Mucosa of stomach (tissue), 1 donor: ENCODE measurements around the gene SMYD3.

Experiments
- H3K27me3 ChIP-seq: one replicate; pipeline ENCODE4 v1.7.0; 2013; ENCODE audit warnings: mild to moderate bottlenecking, low read length; ENCODE audit not compliant: control insufficient read depth, insufficient read depth
- H3K36me3 ChIP-seq: one replicate; pipeline ENCODE4 v1.7.0; 2013; ENCODE audit warnings: low read length; ENCODE audit not compliant: control insufficient read depth, insufficient read depth
- H3K4me1 ChIP-seq: one replicate; pipeline ENCODE4 v1.7.0; 2013; ENCODE audit warnings: mild to moderate bottlenecking, low read length; ENCODE audit not compliant: control insufficient read depth, insufficient read depth
- H3K4me3 ChIP-seq: one replicate; pipeline ENCODE4 v1.7.0; 2013; ENCODE audit warnings: low read length
- H3K9ac ChIP-seq: one replicate; pipeline ENCODE4 v1.7.0; 2013; ENCODE audit warnings: mild to moderate bottlenecking, low read length, moderate library complexity
- H3K9me3 ChIP-seq: one replicate; pipeline ENCODE4 v1.7.0; 2013; ENCODE audit warnings: mild to moderate bottlenecking, low read length, moderate library complexity; ENCODE audit not compliant: control insufficient read depth
- donor health status: Pancreatic carcinoma.

SMYD3 gene

GRCh38 chr1:245804696-245805095 is 702.4 kb downstream of the SMYD3 start:
- no peaks in the 10 kb centered on the region for H3K4me1 ChIP-seq
- no peaks in the 10 kb centered on the region for H3K9me3 ChIP-seq
- no peak overlapping the region for H3K9ac ChIP-seq
- no peaks in the 10 kb centered on the region for H3K27me3 ChIP-seq
- no peak overlapping the region for H3K4me3 ChIP-seq
- H3K36me3 ChIP-seq: no peaks in the 10 kb centered on the region

- Histone ChIP-seq H3K9ac (no peak overlapping the region), H3K9me3 (no peaks in the 10 kb centered on the region), H3K4me1 (no peaks in the 10 kb centered on the region), H3K27me3 (no peaks in the 10 kb centered on the region), H3K36me3 (no peaks in the 10 kb centered on the region), H3K4me3 (no peak overlapping the region)
These were observed 703.4 kb downstream of the SMYD3 start for GRCh38 chr1:245803666-245804037.

DNA sequence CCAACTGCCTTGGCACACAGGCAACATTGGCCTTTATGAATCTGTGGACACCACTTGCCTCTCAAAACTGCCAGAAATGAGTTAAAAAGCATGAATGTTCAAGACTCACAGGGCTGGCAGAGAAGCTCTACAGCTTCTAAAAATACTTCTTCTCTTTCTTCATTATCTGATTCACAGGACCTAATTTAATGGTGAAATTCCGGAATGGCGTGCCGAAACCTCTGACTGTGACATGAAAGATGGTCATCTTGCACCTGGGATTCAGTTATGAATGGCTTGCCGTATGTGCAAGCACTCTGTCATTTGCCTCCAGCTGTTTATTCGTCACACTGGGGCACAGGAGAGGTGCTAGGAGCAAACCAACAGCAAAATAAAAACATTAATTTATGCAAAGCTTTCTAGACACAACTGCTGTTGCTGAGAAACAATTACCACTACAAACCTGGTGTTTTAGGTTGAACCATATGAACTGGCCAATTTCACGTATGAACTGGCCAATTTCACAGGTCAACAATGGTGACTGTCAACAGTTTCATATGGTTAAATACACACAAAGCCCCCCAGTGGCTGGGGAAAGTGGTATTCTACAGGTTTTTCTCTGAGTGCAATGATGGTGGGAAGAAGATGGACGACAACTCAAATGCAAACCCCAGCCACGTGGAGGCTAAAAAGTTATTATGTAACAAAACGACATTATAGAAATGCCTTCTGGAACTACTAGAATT is 704.0 kb downstream of the SMYD3 start:
- Histone ChIP-seq H3K4me3 (no peak overlapping the region), H3K4me1 (no peaks in the 10 kb centered on the region), H3K9ac (no peak overlapping the region)

DNA sequence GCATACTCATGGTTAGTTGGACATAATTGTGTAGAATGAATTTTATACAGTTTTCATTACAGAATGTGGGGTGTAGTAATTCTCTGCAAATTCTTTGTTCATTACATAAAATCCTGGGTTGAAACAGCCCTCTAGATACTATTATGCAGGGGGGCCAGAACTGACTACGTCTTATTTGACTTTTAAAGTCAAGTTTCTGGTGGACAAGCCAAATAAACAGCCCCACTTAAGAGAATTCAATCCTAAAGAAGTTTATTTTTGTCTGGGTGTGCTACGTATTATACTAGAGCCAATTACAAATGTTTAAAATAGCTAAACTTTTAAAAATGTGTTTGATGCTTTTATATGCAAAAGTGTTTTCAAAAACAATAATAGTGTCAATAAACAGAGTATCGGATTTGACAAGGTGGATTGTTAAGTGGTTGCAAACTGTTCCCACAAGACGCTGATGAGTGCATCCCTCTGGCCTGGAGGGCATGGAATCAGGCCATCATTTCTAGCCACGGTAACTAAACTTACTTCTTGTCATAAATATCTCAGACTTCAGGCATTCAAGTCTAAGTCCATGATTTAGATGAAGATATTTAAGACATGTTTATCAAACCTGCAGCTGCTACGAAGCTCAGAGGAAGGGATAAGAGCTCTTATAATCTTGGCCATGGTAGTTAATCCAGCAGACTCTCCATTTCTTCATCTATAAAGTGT is 706.0 kb downstream of the SMYD3 start:
- H3K9ac ChIP-seq: no peak overlapping the region
- H3K4me3 ChIP-seq: no peak overlapping the region
- H3K27me3 ChIP-seq: no peaks in the 10 kb centered on the region
- H3K36me3 ChIP-seq: no peaks in the 10 kb centered on the region
- no peaks in the 10 kb centered on the region for H3K4me1 ChIP-seq
- H3K9me3 ChIP-seq: no peaks in the 10 kb centered on the region

More for the DNA sequence above, 704.0 kb downstream of the SMYD3 start:
- Histone ChIP-seq H3K36me3 (no peaks in the 10 kb centered on the region), H3K9me3 (no peaks in the 10 kb centered on the region), H3K27me3 (no peaks in the 10 kb centered on the region)

DNA sequence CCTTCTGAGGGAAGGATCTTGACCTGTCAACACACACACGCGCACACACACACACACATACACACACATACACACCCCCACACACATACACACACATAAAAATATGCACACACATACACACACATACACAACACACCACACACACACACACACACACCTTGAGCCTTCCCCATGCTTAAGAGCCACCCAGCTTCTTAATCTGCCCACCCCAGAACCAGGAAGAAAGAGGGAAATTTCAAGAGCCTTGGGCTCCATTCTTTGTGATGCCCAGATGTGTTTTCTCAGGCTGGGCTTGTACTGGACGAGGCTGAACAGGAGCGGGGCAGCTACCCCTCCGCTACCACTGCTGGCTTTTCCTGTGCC is 708.7 kb downstream of the SMYD3 start:
- Histone ChIP-seq H3K9ac (no peak overlapping the region), H3K9me3 (no peaks in the 10 kb centered on the region), H3K4me3 (no peak overlapping the region), H3K4me1 (no peaks in the 10 kb centered on the region), H3K36me3 (no peaks in the 10 kb centered on the region), H3K27me3 (no peaks in the 10 kb centered on the region)

DNA sequence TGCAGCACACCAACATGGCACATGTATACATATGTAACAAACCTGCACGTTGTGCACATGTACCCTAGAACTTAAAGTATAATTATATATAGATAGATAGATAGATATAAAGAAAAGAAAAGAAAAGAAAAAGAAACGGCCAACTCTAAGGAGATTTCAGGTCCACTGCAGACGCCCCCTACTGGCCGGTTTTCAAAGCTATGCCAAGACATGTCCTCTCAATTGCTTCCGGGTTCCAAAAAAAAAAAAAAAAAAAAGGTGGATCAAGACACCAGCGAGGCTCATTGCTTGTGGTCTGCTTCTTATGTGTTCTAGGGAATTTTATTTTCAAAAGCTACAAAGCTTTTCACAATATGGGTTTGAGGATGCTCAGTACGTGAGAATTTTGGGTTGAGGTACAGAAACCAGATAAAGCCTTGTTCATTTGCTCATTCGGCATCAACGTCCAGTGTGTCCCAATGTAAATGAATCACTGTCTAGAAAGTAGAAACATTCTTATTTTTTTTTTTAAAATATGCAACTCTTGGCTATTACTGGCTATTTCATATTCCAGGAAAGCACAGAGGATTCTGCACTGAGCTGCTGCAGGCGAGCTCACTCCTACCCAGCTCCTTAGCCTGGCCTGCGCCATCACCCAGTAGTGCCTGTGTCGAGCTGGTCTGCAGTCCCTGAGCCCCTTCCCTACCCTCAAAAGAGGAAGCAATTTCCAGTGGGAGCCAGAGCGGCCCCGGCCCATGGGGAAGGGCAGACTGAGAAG is 709.3 kb downstream of the SMYD3 start:
- Histone ChIP-seq H3K4me1 (no peaks in the 10 kb centered on the region), H3K9me3 (no peaks in the 10 kb centered on the region), H3K36me3 (no peaks in the 10 kb centered on the region), H3K4me3 (no peak overlapping the region), H3K27me3 (no peaks in the 10 kb centered on the region), H3K9ac (no peak overlapping the region)

GRCh38 chr1:245791410-245792312 is 715.4 kb downstream of the SMYD3 start:
- no peak overlapping the region for H3K4me3 ChIP-seq
- no peak overlapping the region for H3K9ac ChIP-seq
- H3K9me3 ChIP-seq: no peaks in the 10 kb centered on the region
- H3K27me3 ChIP-seq: no peaks in the 10 kb centered on the region
- no peaks in the 10 kb centered on the region for H3K36me3 ChIP-seq
- no peaks in the 10 kb centered on the region for H3K4me1 ChIP-seq

DNA sequence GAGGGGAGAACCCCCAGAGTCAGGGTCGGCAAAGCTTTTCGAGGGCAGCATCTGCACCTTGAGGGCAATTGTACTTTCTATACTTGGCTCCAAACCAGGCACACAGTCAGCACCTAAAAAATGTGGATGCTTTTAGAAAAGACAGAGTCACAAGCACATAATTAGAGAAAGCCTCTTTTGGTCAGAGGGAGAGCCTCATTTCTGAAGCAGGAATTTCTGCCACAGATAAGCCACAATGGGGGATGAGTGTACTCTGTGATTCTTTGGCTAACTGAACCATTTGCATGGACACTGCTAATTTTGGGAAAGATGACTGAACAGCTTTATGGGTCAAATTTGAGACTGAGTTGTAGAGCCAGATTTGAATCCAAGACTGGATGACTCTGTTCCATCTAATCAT is 716.6 kb downstream of the SMYD3 start:
- Histone ChIP-seq H3K9me3 (no peaks in the 10 kb centered on the region), H3K27me3 (no peaks in the 10 kb centered on the region), H3K9ac (no peak overlapping the region), H3K4me3 (no peak overlapping the region), H3K4me1 (no peaks in the 10 kb centered on the region), H3K36me3 (no peaks in the 10 kb centered on the region)

DNA sequence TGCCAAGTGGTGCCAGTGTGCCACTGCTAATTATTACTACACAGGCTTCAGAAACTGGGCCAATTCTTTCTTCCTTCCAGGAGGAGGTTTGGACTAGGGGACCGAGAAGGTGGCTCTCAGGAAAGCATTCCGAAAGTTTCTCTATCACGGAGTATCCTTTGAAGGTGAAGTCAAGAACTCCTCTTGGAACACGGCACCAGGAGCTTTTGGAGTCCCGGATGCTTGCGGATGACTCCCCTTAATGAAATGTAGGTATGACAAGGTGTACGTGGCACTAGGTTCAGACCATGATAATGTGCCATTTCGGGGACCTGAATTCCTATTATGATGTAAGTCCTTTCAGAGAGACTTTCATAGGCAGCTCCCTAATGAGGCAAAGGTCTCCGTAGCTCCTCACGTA is 718.2 kb downstream of the SMYD3 start:
- Histone ChIP-seq H3K4me1 (no peaks in the 10 kb centered on the region), H3K36me3 (no peaks in the 10 kb centered on the region), H3K9ac (no peak overlapping the region), H3K27me3 (no peaks in the 10 kb centered on the region), H3K4me3 (no peak overlapping the region), H3K9me3 (no peaks in the 10 kb centered on the region)

GRCh38 chr1:245788269-245788668 is 718.8 kb downstream of the SMYD3 start:
- H3K36me3 ChIP-seq: no peaks in the 10 kb centered on the region
- H3K4me3 ChIP-seq: no peak overlapping the region
- no peaks in the 10 kb centered on the region for H3K4me1 ChIP-seq
- H3K27me3 ChIP-seq: no peaks in the 10 kb centered on the region
- no peaks in the 10 kb centered on the region for H3K9me3 ChIP-seq
- no peak overlapping the region for H3K9ac ChIP-seq

DNA sequence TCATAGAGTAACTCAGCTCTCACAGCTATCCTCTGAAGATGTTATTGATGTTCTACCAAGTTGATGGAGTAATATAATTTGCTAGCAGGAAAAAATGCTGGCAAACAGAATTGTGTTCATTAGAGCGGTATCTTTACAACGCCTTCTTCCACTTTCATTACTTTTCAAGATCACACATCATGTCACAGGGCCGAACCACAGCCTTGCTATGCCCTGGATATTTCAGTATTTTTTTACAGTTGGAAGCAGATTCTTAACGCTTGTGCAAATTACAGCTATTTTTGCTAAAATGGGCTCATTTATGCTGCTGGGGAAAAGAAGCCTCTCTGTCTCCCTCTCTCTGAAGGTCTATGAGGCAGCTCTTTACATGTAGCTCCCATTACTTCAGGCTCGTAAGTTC is 720.1 kb downstream of the SMYD3 start:
- no peaks in the 10 kb centered on the region for H3K27me3 ChIP-seq
- no peaks in the 10 kb centered on the region for H3K9me3 ChIP-seq
- no peaks in the 10 kb centered on the region for H3K36me3 ChIP-seq

More for the DNA sequence above, 720.1 kb downstream of the SMYD3 start:
- Histone ChIP-seq H3K4me1 (no peaks in the 10 kb centered on the region), H3K9ac (no peak overlapping the region), H3K4me3 (no peak overlapping the region)
